ENCODE measurements around the gene ERVH48-1.
"Not testable (repeated sequence)": the region's sequence is repeated elsewhere in the genome, so short reads cannot be mapped to it uniquely, and the experiment has no call there.

The ERVH48-1 gene

GRCh38 chr21:42969193-42969600, 43.8 kb upstream of the ERVH48-1 start:
- DNase-seq (ENCODE audit: low spot score): no peak
- no peak for TF ChIP-seq CTCF (IDR thresholded peaks at IDR 0.05; ENCODE audit: borderline replicate concordance, control extremely low read depth, extremely low read depth, insufficient read depth, missing control alignments)
- in situ Hi-C loops (cut with MboI; ENCODE audit: low sequenced_read_pairs, unreplicated experiment): no loop called here

- not testable (repeated sequence) for DNase-seq (ENCODE audit: low spot score)
These were observed 42.2 kb upstream of the ERVH48-1 start for GRCh38 chr21:42967616-42968015.

GRCh38 chr21:42965211-42965560, 39.8 kb upstream of the ERVH48-1 start:
- no peak for TF ChIP-seq CTCF (IDR thresholded peaks at IDR 0.05; ENCODE audit: borderline replicate concordance, control extremely low read depth, extremely low read depth, insufficient read depth, missing control alignments)
- no peak for DNase-seq (ENCODE audit: low spot score)
- in situ Hi-C loops (cut with MboI; ENCODE audit: low sequenced_read_pairs, unreplicated experiment): no loop called here

More at GRCh38 chr21:42967616-42968015, 42.2 kb upstream of the ERVH48-1 start:
- in situ Hi-C loops (cut with MboI; ENCODE audit: low sequenced_read_pairs, unreplicated experiment): not testable (repeated sequence)

GRCh38 chr21:42964546-42965210, 39.2 kb upstream of the ERVH48-1 start:
- no peak for TF ChIP-seq CTCF (IDR thresholded peaks at IDR 0.05; ENCODE audit: borderline replicate concordance, control extremely low read depth, extremely low read depth, insufficient read depth, missing control alignments)
- no peak for DNase-seq (ENCODE audit: low spot score)
- in situ Hi-C loops (cut with MboI; ENCODE audit: low sequenced_read_pairs, unreplicated experiment): no loop called here

GRCh38 chr21:42964086-42964485, 38.7 kb upstream of the ERVH48-1 start:
- in situ Hi-C loops (cut with MboI; ENCODE audit: low sequenced_read_pairs, unreplicated experiment): no loop called here
- no peak for TF ChIP-seq CTCF (IDR thresholded peaks at IDR 0.05; ENCODE audit: borderline replicate concordance, control extremely low read depth, extremely low read depth, insufficient read depth, missing control alignments)
- DNase-seq (ENCODE audit: low spot score): no peak

GRCh38 chr21:42962380-42963007, 37.1 kb upstream of the ERVH48-1 start:
- in situ Hi-C loops (cut with MboI; ENCODE audit: low sequenced_read_pairs, unreplicated experiment): no loop called here
- DNase-seq (ENCODE audit: low spot score): no peak
- TF ChIP-seq CTCF (IDR thresholded peaks at IDR 0.05; ENCODE audit: borderline replicate concordance, control extremely low read depth, extremely low read depth, insufficient read depth, missing control alignments): no peak

GRCh38 chr21:42959728-42960127, 34.3 kb upstream of the ERVH48-1 start:
- in situ Hi-C loops (cut with MboI; ENCODE audit: low sequenced_read_pairs, unreplicated experiment): no loop called here
- TF ChIP-seq CTCF (IDR thresholded peaks at IDR 0.05; ENCODE audit: borderline replicate concordance, control extremely low read depth, extremely low read depth, insufficient read depth, missing control alignments): no peak
- no peak for DNase-seq (ENCODE audit: low spot score)

- in situ Hi-C loops (cut with MboI; ENCODE audit: low sequenced_read_pairs, unreplicated experiment): not testable (repeated sequence)
These were observed 32.7 kb upstream of the ERVH48-1 start for GRCh38 chr21:42958122-42958521.

More at GRCh38 chr21:42958122-42958521, 32.7 kb upstream of the ERVH48-1 start:
- DNase-seq (ENCODE audit: low spot score): not testable (repeated sequence)

Measured in GM13976 (cell line).